GM04503 (cell line): Measurements from ENCODE around the gene DAND5.
"Not testable (repeated sequence)": the region's sequence is repeated elsewhere in the genome, so short reads cannot be mapped to it uniquely, and the experiment has no call there.

Experiments used
- DNase-seq: peaks from one replicate; pipeline ENCODE4 v3.0.0-alpha.2; 2012; ENCODE audit warnings: low read depth

Gene DAND5

GRCh38 chr19:12967907-12968306, 1.5 kb upstream of the DAND5 start:
- no peak for DNase-seq

GRCh38 chr19:12970070-12970820, 869 bp downstream of the DAND5 start:
- no peak for DNase-seq

- DNase-seq: no peak
Measured at GRCh38 chr19:12973236-12973635, 3.9 kb downstream of the DAND5 start.

- no peak for DNase-seq
Measured at GRCh38 chr19:12974301-12975220, 5.2 kb downstream of the DAND5 start.

- no peak for DNase-seq
Measured at GRCh38 chr19:12975221-12975741, 5.9 kb downstream of the DAND5 start.

- not testable (repeated sequence) for DNase-seq
Measured at GRCh38 chr19:12976109-12976508, 6.7 kb downstream of the DAND5 start.

- DNase-seq: no peak
Measured at GRCh38 chr19:12979974-12980373, 10.6 kb downstream of the DAND5 start.

GRCh38 chr19:12982648-12983047, 13.3 kb downstream of the DAND5 start:
- no peak for DNase-seq

- no peak for DNase-seq
Measured at GRCh38 chr19:12983091-12983490, 13.7 kb downstream of the DAND5 start.

GRCh38 chr19:12983542-12984142, 14.3 kb downstream of the DAND5 start:
- DNase-seq: no peak

- no peak for DNase-seq
Measured at GRCh38 chr19:12984143-12984627, 14.8 kb downstream of the DAND5 start.

- no peak for DNase-seq
Measured at GRCh38 chr19:12984683-12985048, 15.3 kb downstream of the DAND5 start.

GRCh38 chr19:12985049-12985776, 15.8 kb downstream of the DAND5 start:
- DNase-seq: no peak

GRCh38 chr19:12986726-12987125, 17.4 kb downstream of the DAND5 start:
- no peak for DNase-seq

GRCh38 chr19:12987190-12987589, 17.8 kb downstream of the DAND5 start:
- no peak for DNase-seq

- no peak for DNase-seq
Measured at GRCh38 chr19:12987781-12988180, 18.4 kb downstream of the DAND5 start.

GRCh38 chr19:12990431-12990830, 21.1 kb downstream of the DAND5 start:
- DNase-seq: no peak

- no peak for DNase-seq
Measured at GRCh38 chr19:12990853-12991252, 21.5 kb downstream of the DAND5 start.

GRCh38 chr19:12991296-12991695, 21.9 kb downstream of the DAND5 start:
- DNase-seq: no peak

- DNase-seq: no peak
Measured at GRCh38 chr19:12992729-12993128, 23.4 kb downstream of the DAND5 start.

- DNase-seq: no peak
Measured at GRCh38 chr19:12993562-12993961, 24.2 kb downstream of the DAND5 start.
